PC-3 (cell line): Measurements from ENCODE around the gene MEF2C.

Experiments
- EZH2 ChIP-seq: fragments of 300-600 bp; sonication (generic); IDR thresholded peaks from one replicate; pipeline ENCODE4 v1.6.1; 2017; ENCODE audit warnings: antibody characterized with exemption, mild to moderate bottlenecking, low read length; ENCODE audit not compliant: unreplicated experiment
- EZH2phosphoT487 ChIP-seq: fragments of 300-600 bp; sonication (generic); IDR thresholded peaks from 2 replicates; pipeline ENCODE4 v1.6.1; 2018; ENCODE audit warnings: mild to moderate bottlenecking, antibody characterized with exemption, low read length, borderline replicate concordance
- TF ChIP-seq, protein P1 (sequence below): fragments of 300-600 bp; sonication (generic); conservative IDR thresholded peaks from 2 replicates; pipeline ENCODE4 v1.5.1; 2017; ENCODE audit warnings: antibody characterized with exemption, low read depth, mild to moderate bottlenecking, low read length

DNA sequence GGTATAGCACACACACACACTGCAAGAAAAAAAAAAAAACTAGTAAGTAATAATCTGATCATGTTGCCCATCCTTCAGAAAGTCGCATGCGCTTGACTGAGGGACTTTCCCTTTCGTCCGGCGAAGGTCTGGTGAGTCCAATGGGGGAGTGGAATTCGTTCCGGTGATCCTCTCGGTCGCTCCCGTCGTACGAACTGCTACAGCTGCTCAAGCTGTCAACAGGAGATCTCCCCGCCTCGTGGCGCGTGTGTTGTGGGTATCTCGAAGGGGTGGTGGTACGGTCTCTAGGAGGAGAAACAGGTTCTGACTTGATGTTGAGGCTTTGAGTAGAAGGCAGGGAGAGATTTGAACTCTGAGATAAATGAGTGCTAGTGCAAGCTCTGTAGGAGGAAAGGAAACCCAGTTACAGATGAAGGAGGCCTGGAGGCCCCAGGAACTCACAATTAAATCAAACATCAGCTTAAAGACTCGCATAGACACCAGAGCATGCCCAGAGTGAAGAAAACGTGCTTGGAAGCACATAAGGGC, 160.4 kb downstream of the MEF2C start:
- TF ChIP-seq, protein P1, sequence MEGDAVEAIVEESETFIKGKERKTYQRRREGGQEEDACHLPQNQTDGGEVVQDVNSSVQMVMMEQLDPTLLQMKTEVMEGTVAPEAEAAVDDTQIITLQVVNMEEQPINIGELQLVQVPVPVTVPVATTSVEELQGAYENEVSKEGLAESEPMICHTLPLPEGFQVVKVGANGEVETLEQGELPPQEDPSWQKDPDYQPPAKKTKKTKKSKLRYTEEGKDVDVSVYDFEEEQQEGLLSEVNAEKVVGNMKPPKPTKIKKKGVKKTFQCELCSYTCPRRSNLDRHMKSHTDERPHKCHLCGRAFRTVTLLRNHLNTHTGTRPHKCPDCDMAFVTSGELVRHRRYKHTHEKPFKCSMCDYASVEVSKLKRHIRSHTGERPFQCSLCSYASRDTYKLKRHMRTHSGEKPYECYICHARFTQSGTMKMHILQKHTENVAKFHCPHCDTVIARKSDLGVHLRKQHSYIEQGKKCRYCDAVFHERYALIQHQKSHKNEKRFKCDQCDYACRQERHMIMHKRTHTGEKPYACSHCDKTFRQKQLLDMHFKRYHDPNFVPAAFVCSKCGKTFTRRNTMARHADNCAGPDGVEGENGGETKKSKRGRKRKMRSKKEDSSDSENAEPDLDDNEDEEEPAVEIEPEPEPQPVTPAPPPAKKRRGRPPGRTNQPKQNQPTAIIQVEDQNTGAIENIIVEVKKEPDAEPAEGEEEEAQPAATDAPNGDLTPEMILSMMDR = no peak
- no peak for TF ChIP-seq EZH2
- no peak for TF ChIP-seq EZH2phosphoT487
